ENCODE data around the gene SENP5. TPM values are rescaled to one million over a fixed set of nuclear protein-coding genes. Genes with fewer than 3 reads are reported as not detected.

SENP5 gene
- total and polyA plus RNA-seq, 2 of the 8 experiments (the other 6 are each of a cell fraction or from before 2014, with no cell fraction given), result 6.7 to 27.3 TPM

GRCh38 chr3:196942226-196942914 is 74.7 kb downstream of the SENP5 start, which contains the start of gene NCBP2:
Gene NCBP2, minus strand, starts transcription at chr3:196942528. Its CDS starts 25 bp downstream, at chr3:196942503.
- H2BK15ac ChIP-seq (ENCODE audit: low read length), result no peak within 1 kb of the TSS
- H4K8ac ChIP-seq (ENCODE audit: extremely low read depth, insufficient read depth, low read length), result peak within 1 kb of the TSS; percentile 97
- H3K79me1 ChIP-seq (ENCODE audit: low read depth, low read length), result peaks cover 9% of the 10 kb centered on the region; the same call in 1 of the 2 replicates
- no peak within 1 kb of the TSS for H2BK12ac ChIP-seq (ENCODE audit: low read depth, low read length)
- ChIA-PET CTCF (ENCODE audit: partially characterized antibody) (interaction anchor here (0.5 to 2.4 kb wide), 6 partner anchors 9 to 418 kb away, joined by 3 to 7 read pairs (median 4); no protein-coding TSS in a partner anchor), POLR2A (ENCODE audit: partially characterized antibody) (interaction anchor here (0.6 to 2.6 kb wide), 15 partner anchors 9 to 438 kb away, joined by 3 to 11 read pairs (median 4); partner anchors contain the start of genes FBXO45, SENP5 and WDR53)
- H3K4me1 ChIP-seq (replicated peaks in 1 of 4; ENCODE audit: control insufficient read depth in 3 of 4, insufficient read depth in 4 of 4, low read length in 3 of 4), result peaks cover 3 to 8% (median 4%) of the 10 kb centered on the region in 4 experiments
- peak within 1 kb of the TSS; percentile 61; the same call in 1 of the 2 replicates for H2BK20ac ChIP-seq (ENCODE audit: low read length)
- peak within 1 kb of the TSS; percentile 85 to 93 (median 92) for H3K9ac ChIP-seq (replicated peaks in 1 of 4; ENCODE audit: extremely low read depth in 1 of 4, low read depth in 3 of 4, low read length in 3 of 4)
- peak within 1 kb of the TSS; percentile 87 for H3K27ac ChIP-seq (ENCODE audit: low read depth, low read length)
- peaks cover 6% of the 10 kb centered on the region for H3K23me2 ChIP-seq (ENCODE audit: low read depth, low read length)
- peak within 1 kb of the TSS; percentile 59; the same call in 1 of the 2 replicates for H2AFZ ChIP-seq (ENCODE audit: low read length)
- H2AK5ac ChIP-seq (ENCODE audit: low read depth, low read length), result no peak within 1 kb of the TSS
- no peak within 1 kb of the TSS for H3K23ac ChIP-seq (ENCODE audit: insufficient read length)
- no peaks in the 10 kb centered on the region for H3K27me3 ChIP-seq (replicated peaks in 1 of 4; ENCODE audit: control insufficient read depth in 3 of 4, extremely low read depth in 1 of 4, insufficient read depth in 3 of 4, low read length in 3 of 4)
- H3K4ac ChIP-seq (replicated peaks; ENCODE audit: insufficient read length, low read depth, low read length), result peak within 1 kb of the TSS; percentile 66
- peaks cover 17 to 47% of the 10 kb centered on the region in 2 experiments for H3K79me2 ChIP-seq (ENCODE audit: control insufficient read depth in 1 of 2, insufficient read depth in 2 of 2, low read length in 2 of 2)
- 1% methylated on average over 75 of the region's 77 CpGs; no CpG with 5 or more reads in 1 of the 2 experiments for WGBS, 2 experiments (ENCODE audit: extremely low coverage in 1 of 2, insufficient coverage in 1 of 2, insufficient read length in 1 of 2, insufficient replicate concordance in 2 of 2, low coverage in 1 of 2, low lambda C conversion rate in 2 of 2, missing lambda C conversion rate in 1 of 2)
- peak within 1 kb of the TSS; percentile 87 for H3K18ac ChIP-seq (ENCODE audit: extremely low read depth, low read length)
- no peaks in the 10 kb centered on the region for H3K9me3 ChIP-seq (ENCODE audit: insufficient read depth in 2 of 2, low read depth in 1 of 2, low read length in 1 of 2)
- H3K4me3 ChIP-seq (ENCODE audit: extremely low read depth in 1 of 4, insufficient read depth in 2 of 4, low read depth in 3 of 4, low read length in 4 of 4), result peak within 1 kb of the TSS; percentile 78 to 99 (median 89)
- peaks cover 6 to 22% (median 16%) of the 10 kb centered on the region in 4 experiments for H3K36me3 ChIP-seq (ENCODE audit: control insufficient read depth in 2 of 4, insufficient read depth in 4 of 4, low read length in 3 of 4)
- H3K4me2 ChIP-seq (ENCODE audit: insufficient read depth in 1 of 2, low read depth in 2 of 2, low read length in 2 of 2), result peak within 1 kb of the TSS; percentile 85 to 92
- H3K14ac ChIP-seq (ENCODE audit: insufficient read length), result no peak within 1 kb of the TSS
- no peak for FAIRE-seq
- H4K5ac ChIP-seq (ENCODE audit: insufficient read length, low read depth, low read length), result peak within 1 kb of the TSS; percentile 83
- peak; percentile 94 to 99 for DNase-seq (ENCODE audit: low read depth in 1 of 2, low spot score in 2 of 2)
- H4K91ac ChIP-seq (replicated peaks; ENCODE audit: insufficient read length, low read length), result peak within 1 kb of the TSS; percentile 98
- H3K56ac ChIP-seq (replicated peaks; ENCODE audit: insufficient read length, low read depth, low read length), result peak within 1 kb of the TSS; percentile 98
- peak within 1 kb of the TSS; percentile 89 for H2BK5ac ChIP-seq (ENCODE audit: low read depth, low read length)
- peaks cover 0 to 9% of the 10 kb centered on the region in 2 experiments for H4K20me1 ChIP-seq (replicated peaks in 1 of 2; ENCODE audit: control insufficient read depth in 1 of 2, insufficient read depth in 2 of 2, low read length in 2 of 2)
- no peak within 1 kb of the TSS for H2BK120ac ChIP-seq (replicated peaks; ENCODE audit: low read depth, low read length)
- TF ChIP-seq GABPA (IDR thresholded peaks at IDR 0.05; ENCODE audit: borderline replicate concordance, insufficient read depth, low read length) (peak; percentile 84; the same call in 1 of the 2 replicates), ATF3 (IDR thresholded peaks at IDR 0.05; ENCODE audit: insufficient read depth, low read depth, low read length) (peak; percentile 76; the same call in 1 of the 2 replicates), SUZ12 (IDR thresholded peaks at IDR 0.05; ENCODE audit: low read length) (no peak), CBX8 (IDR thresholded peaks at IDR 0.05; ENCODE audit: borderline replicate concordance, low read depth, low read length) (no peak), RFX5 (IDR thresholded peaks at IDR 0.05; ENCODE audit: borderline replicate concordance, low read depth, low read length) (no peak), YY1 (IDR thresholded peaks at IDR 0.05; ENCODE audit: low read depth, low read length) (peak; percentile 54), KDM1A (IDR thresholded peaks at IDR 0.05; ENCODE audit: borderline replicate concordance, low read length) (no peak), TBP (IDR thresholded peaks at IDR 0.05; ENCODE audit: low read depth, low read length) (peak; percentile 82), SP4 (IDR thresholded peaks at IDR 0.05; ENCODE audit: low read length) (no peak; the same call in 1 of the 2 replicates), NRF1 (IDR thresholded peaks at IDR 0.05; ENCODE audit: low read depth, low read length) (no peak; the same call in 1 of the 2 replicates), POLR2A (IDR thresholded peaks at IDR 0.05; ENCODE audit: control extremely low read depth in 1 of 2, low read depth in 2 of 2, low read length in 2 of 2) (peak; percentile 84 to 94), TAF7 (optimal IDR thresholded peaks at IDR 0.05; ENCODE audit: borderline replicate concordance, low read depth, low read length) (peak; percentile 87)
